Tibial nerve (tissue), 4 donors: Measurements from ENCODE around the gene MTRF1L. TPM values are rescaled to one million over a fixed set of nuclear protein-coding genes. Genes with fewer than 3 reads are reported as not detected.
A peak's percentile ranks its signal among the peaks of the same experiment; 100 is the strongest.
"Not testable (repeated sequence)": the region's sequence is repeated elsewhere in the genome, so short reads cannot be mapped to it uniquely, and the experiment has no call there.

Source experiments
- DNase-seq, 2 donors: peaks; one replicate each; pipeline ENCODE4 v3.0.0-alpha.2; 2019; ENCODE audit warnings: low spot score in 2 of 2
- H3K27ac ChIP-seq, 4 donors: fragments of 200-600 bp; sonication (generic) in 3 of 4; one replicate each; pipeline ENCODE4 v1.5.1; 2017 to 2019; ENCODE audit warnings: mild to moderate bottlenecking in 1 of 4
- H3K27me3 ChIP-seq, 2 donors: fragments of 200-600 bp; sonication (generic) in 1 of 2; one replicate each; pipeline versions ENCODE4 v1.5.1 to v1.6.0; 2017 to 2019
- H3K36me3 ChIP-seq, 3 donors: fragments of 200-600 bp; sonication (generic); one replicate each; pipeline ENCODE4 v1.5.1; 2018 to 2019
- H3K4me1 ChIP-seq, 4 donors: fragments of 200-600 bp; sonication (generic) in 3 of 4; one replicate each; pipeline ENCODE4 v1.5.1; 2017 to 2019
- H3K4me3 ChIP-seq, 4 donors: fragments of 200-600 bp; sonication (generic) in 3 of 4; one replicate each; pipeline ENCODE4 v1.5.1; 2017 to 2019; ENCODE audit warnings: mild to moderate bottlenecking in 1 of 4, moderate library complexity in 1 of 4
- H3K9me3 ChIP-seq, 4 donors: fragments of 200-600 bp; sonication (generic) in 3 of 4; one replicate each; pipeline ENCODE4 v1.5.1; 2017 to 2019
- CTCF ChIP-seq, 5 experiments: fragments of 200-600 bp in 3 of 5; fragments of 450-650 bp in 2 of 5; sonication (generic) in 3 of 5; IDR thresholded peaks; one replicate each; pipeline ENCODE4 v1.5.1; 2016 to 2019; ENCODE audit warnings: antibody characterized with exemption in 5 of 5, mild to moderate bottlenecking in 3 of 5, moderate library complexity in 2 of 5
- EP300 ChIP-seq, 2 donors: sonication (generic); formaldehyde crosslinking; IDR thresholded peaks; one replicate each; pipeline ENCODE4 v1.6.1; 2017; ENCODE audit warnings: antibody characterized with exemption in 2 of 2, mild to moderate bottlenecking in 1 of 2
- POLR2A ChIP-seq, 2 donors: fragments of 450-650 bp; IDR thresholded peaks; one replicate each; pipeline ENCODE4 v1.6.1; 2017; ENCODE audit warnings: antibody characterized with exemption in 2 of 2, mild to moderate bottlenecking in 2 of 2, moderate library complexity in 2 of 2
- WGBS, 2 donors: methylation state at CpG; one replicate each; pipeline ENCODE4 v1.1.5; 2018; 5-methylcytosine and 5-hydroxymethylcytosine counted together
- total RNA-seq, 4 donors: library from RNA; depleted of rRNA; stranded (reverse); fragments of >200 nt; gene quantifications; one replicate each; pipeline ENCODE4 v1.1.0, GENCODE V29; 2016

MTRF1L gene
- total RNA-seq, 4 donors from 2014 or later: 10.6 to 22.3 (median 12.4) TPM

- H3K27ac ChIP-seq: no peak overlapping the region
- H3K36me3 ChIP-seq: peaks cover 2 to 59% (median 7%) of the 10 kb centered on the region in 3 donors
- no peak for DNase-seq
- no peak overlapping the region for H3K4me3 ChIP-seq
- no peaks in the 10 kb centered on the region for H3K27me3 ChIP-seq
- no peaks in the 10 kb centered on the region for H3K9me3 ChIP-seq
- peaks cover 0 to 15% (median 0%) of the 10 kb centered on the region in 4 donors for H3K4me1 ChIP-seq
- TF ChIP-seq CTCF (IDR thresholded peaks at IDR 0.05): no peak
- TF ChIP-seq POLR2A (IDR thresholded peaks at IDR 0.05): no peak
- TF ChIP-seq EP300 (IDR thresholded peaks at IDR 0.05): no peak
These were observed 8.7 kb downstream of the MTRF1L start for GRCh38 chr6:152993847-152994246.

GRCh38 chr6:152993431-152993830 lies 9.1 kb downstream of the MTRF1L start:
- no peak overlapping the region for H3K27ac ChIP-seq
- no peak for DNase-seq
- no peak overlapping the region for H3K4me3 ChIP-seq
- TF ChIP-seq POLR2A (IDR thresholded peaks at IDR 0.05) (no peak), EP300 (IDR thresholded peaks at IDR 0.05) (no peak), CTCF (IDR thresholded peaks at IDR 0.05) (no peak)
- H3K27me3 ChIP-seq: no peaks in the 10 kb centered on the region
- peaks cover 0 to 12% (median 0%) of the 10 kb centered on the region in 4 donors for H3K4me1 ChIP-seq
- peaks cover 2 to 59% (median 7%) of the 10 kb centered on the region in 3 donors for H3K36me3 ChIP-seq
- H3K9me3 ChIP-seq: no peaks in the 10 kb centered on the region

GRCh38 chr6:152986978-152987377 lies 15.5 kb downstream of the MTRF1L start:
- no peaks in the 10 kb centered on the region for H3K27me3 ChIP-seq
- no peak overlapping the region for H3K4me3 ChIP-seq
- TF ChIP-seq EP300 (IDR thresholded peaks at IDR 0.05) (no peak), POLR2A (IDR thresholded peaks at IDR 0.05) (no peak), CTCF (IDR thresholded peaks at IDR 0.05) (no peak)
- no peak overlapping the region for H3K27ac ChIP-seq
- H3K4me1 ChIP-seq: peaks cover 0 to 23% (median 21%) of the 10 kb centered on the region in 4 donors
- DNase-seq: no peak
- WGBS, 2 donors: 84 to 87% methylated on average over 2 of the region's 2 CpGs
- peaks cover 2 to 23% (median 7%) of the 10 kb centered on the region in 3 donors for H3K36me3 ChIP-seq
- no peaks in the 10 kb centered on the region for H3K9me3 ChIP-seq

GRCh38 chr6:152985300-152985699 lies 17.2 kb downstream of the MTRF1L start:
- DNase-seq, H3K27me3 ChIP-seq, H3K9me3 ChIP-seq, H3K4me3 ChIP-seq: not testable (repeated sequence)
- WGBS, 2 donors: 89 to 92% methylated on average over 11 of the region's 11 CpGs
- H3K4me1 ChIP-seq: peaks cover 0 to 28% (median 25%) of the 10 kb centered on the region in 4 donors
- peaks cover 0 to 11% (median 2%) of the 10 kb centered on the region in 3 donors for H3K36me3 ChIP-seq
- H3K27ac ChIP-seq: peak overlapping the region in 2 of 4 donors; percentile 83 to 95

- 2 to 4% methylated on average over 7 of the region's 7 CpGs for WGBS, 2 donors
- Histone ChIP-seq H3K9me3 (no peaks in the 10 kb centered on the region), H3K4me3 (peak overlapping the region; percentile 52 to 87 (median 70)), H3K36me3 (peaks cover 0 to 8% (median 0%) of the 10 kb centered on the region in 3 donors), H3K4me1 (peaks cover 0 to 28% (median 25%) of the 10 kb centered on the region in 4 donors), H3K27me3 (no peaks in the 10 kb centered on the region), H3K27ac (peak overlapping the region; percentile 83 to 95 (median 90))
- TF ChIP-seq CTCF (IDR thresholded peaks at IDR 0.05): no peak
- TF ChIP-seq EP300 (IDR thresholded peaks at IDR 0.05): no peak
- TF ChIP-seq POLR2A (IDR thresholded peaks at IDR 0.05): no peak
- DNase-seq: no peak
These were observed 18.0 kb downstream of the MTRF1L start for GRCh38 chr6:152984513-152984872.
